8988T (cell line): ENCODE measurements around the gene USP10.

Experiments used
- DNase-seq: peaks from one replicate; pipeline ENCODE4 v3.0.0; 2011

The USP10 gene

DNA sequence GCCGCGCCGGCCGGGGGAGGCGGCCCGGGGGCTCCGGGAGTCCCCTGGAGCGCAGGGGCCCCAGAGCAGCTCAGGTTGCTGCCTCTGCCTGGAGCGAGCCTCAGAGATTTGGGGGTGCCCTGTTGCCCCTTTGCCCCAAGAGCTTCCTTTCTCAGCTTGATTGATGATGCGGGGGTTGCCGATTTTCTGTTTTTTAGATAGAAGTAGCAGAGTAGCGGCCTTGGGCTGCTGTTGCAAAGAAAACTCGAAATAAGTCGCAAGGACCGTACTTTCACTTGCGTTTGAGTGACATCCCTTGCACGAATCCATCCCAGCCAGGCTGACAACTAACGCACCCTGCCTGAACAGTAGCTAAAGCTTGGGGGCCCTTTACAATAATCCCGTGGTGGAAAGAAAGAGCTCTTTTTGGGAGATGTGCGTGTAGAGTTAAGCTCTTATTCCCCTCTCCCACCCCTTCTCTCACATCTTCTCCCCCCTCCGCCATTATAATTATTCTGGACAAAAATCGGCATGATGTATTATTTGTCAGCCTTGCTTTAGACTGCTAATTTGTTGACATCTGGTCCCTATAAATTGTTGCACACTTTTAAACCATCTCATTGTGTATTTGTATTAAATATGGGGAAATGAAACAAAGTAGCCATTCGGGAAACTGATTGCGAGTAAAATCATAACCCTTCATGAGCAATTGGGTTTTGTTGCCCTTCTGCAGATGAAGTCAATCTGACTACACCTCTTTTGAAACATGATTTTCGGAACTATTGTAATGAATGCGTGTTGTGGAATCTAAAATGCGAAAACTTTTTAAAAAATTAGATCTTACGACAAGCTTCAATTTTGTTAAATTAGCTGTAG, 873 bp downstream of the USP10 start:
- no peak for DNase-seq

DNA sequence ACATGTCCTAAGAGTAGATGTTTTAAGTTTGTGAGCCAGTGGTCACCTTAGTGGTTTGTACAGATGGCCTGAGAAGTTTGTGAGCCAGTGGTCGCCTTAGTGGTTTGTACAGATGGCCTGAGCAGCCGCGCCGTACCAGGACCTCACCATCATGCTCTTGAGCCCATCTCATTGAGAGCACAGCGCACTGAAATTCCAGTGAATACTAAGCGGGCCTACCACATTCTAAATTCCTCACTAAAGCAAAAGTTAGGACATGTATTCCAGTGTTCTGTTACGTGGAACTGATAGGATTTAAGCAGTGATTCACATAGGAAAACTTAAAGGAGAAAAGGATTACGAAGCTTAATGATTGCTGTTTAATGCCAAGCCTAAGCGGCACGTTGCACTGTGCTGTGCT, 3.9 kb downstream of the USP10 start:
- no peak for DNase-seq

DNA sequence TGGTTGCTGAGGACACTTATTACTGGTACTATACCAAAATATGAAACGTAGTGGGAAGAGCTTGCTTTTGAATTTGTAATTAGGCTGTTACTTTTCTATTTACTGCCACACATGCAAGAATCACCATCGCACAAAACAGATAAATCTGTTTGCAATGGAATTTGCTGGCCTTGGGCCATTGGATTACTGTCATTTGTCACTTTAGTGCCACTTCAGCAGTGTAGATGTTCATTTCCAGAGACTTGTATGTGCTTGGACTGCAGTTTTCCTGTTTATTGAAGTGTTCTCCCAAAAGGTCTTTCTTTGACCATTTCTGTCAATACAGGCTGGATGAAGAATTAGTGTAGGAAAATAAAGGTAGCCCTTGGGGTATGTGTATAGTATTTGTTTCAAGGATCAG, 4.5 kb downstream of the USP10 start:
- DNase-seq = no peak

DNA sequence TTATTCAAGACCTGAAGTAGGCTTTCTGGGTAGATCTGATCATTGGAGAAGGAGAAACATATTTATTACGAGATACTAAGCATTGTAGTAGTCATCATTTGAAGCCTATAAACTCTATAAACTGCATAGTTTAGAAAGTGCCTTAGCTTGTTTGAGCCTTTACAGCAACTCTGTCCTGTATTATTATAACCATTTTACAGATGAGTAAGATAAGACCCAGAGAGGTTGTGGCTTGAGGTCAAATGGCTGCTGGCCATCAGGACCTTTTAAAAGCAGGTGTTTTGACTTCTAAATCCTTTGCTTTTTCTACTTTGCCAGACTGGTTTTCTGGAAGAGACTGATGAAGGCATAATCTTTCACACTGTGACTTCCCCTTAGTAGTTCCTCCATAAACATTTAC, 7.1 kb downstream of the USP10 start:
- DNase-seq = no peak

DNA sequence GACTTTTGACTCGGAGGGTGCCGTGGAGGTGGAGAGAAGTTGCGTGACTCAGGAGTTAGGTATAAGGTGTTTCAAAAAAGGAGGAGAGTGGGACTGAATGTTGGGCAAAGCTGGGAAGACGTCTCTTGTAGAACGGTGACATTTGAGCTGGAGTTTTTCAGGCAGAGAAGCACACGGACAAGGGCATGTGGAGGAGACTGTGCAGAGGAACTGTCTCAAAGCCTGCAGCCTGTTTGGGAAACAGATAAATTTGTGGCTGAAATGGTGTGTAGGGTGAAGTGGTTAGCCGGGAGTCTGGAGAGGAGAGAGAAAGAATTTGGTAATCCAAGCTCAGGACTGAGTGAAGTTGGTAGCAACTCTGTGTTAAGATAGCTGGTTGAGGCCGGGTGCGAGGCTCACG, 9.8 kb downstream of the USP10 start:
- no peak for DNase-seq

DNA sequence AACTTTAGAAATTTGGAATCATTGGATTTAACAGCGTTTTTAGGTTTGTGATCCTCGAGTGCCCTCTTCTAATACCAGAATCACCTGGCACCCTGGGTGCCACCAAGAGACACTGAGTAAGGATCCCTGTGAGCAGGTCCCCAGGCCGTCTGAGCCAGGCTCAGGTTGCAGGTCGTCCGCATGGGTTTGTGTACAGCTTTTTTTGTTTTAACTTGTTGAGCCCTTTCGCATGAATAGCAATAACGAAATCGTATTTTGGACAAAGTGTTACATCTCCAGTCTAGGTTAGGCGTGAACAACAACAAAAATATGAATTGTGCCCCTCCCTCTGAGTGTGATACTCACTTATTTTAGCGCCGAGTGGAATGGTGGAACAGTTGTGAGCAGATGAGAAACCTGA, 10.9 kb downstream of the USP10 start:
- no peak for DNase-seq

DNA sequence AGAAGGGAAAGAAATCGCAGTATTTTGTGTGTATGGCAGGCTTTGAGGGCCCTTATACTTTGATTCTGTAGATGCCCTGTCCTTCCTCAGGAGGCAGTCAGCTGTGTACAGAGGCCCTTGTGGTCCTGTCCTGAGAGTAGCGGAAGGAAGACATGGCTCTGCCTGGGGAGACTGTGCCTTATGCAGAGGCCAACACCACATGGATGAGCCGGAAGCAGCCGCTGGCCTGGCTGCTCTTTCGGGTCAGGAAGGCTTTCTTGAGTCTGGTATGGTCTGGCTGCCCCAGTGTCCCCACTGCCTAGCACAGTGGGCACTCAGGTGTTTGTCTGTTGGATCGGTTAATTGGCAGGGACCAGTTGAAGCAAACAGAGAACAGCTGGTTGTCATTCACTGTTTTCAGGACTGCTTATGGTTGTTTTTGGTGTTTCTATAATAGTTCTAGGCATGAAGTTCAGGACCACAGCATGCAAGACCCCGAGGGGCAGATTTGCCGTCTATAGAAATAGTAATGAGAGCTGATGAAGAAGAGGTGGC, 12.4 kb downstream of the USP10 start:
- no peak for DNase-seq

DNA sequence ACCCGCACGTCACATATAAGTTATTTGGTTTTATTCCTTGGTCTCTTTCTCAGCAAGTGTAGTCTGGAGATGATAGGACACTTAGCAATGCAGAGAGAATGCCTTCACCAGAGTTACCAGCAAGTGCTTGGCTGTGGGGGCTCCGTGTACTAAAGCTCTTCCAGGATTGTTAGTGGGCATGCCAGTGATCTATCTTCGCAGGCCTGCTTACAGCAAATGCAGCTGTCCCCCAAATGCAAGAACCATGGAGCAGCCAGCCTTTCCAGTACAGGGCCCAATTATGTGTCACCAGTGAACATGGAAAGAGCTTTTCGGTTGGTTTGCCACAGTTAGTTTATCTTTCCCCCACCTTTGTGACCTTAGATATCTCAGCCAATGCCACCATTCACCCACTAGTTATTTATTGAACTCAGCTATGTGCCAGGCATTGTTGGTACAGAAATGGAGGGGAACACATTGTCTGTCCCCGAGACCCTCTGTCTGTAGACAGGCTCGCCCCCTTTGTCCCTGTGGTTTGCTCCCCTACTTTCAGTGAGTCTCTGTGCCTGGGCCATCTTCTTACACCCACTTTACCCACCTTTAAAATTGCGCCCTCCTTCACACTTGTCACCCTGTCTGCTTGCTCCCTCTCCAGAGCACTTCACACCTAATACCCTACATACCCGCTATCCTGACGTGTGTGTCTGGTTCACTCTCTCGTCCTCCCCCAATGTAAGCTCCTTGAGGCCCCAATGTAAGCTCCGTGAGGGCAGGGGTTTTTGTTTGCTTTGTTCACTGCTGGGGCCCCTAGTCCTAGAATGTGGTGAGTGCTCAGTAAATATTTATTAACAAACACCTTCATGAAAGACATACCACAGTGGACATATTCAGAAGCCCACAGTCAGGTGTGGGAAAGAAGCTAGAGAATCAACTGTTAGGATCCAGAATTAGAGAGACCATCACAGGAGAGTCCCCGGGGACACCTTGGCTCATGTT, 13.3 kb downstream of the USP10 start:
- DNase-seq = no peak

DNA sequence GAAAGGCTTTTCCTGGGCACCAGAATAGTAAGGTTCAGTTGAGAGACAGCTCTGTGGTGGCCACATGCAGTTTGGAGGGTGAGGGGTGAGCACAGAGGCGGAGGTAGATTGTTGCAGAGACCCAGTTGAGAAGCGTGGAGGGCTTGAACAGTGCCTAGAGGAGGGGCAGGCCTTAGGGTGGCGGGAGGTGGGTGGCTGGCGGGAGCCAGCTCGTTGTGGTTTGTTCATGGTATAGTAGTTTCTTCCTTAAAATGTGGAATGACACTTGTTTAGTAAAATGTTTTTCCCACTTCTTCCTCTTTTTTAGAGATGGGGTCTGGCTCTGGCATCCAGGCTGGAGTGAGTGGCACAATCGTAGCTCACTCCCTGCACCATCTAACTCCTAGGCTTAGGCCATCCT, 14.2 kb downstream of the USP10 start:
- no peak for DNase-seq

DNA sequence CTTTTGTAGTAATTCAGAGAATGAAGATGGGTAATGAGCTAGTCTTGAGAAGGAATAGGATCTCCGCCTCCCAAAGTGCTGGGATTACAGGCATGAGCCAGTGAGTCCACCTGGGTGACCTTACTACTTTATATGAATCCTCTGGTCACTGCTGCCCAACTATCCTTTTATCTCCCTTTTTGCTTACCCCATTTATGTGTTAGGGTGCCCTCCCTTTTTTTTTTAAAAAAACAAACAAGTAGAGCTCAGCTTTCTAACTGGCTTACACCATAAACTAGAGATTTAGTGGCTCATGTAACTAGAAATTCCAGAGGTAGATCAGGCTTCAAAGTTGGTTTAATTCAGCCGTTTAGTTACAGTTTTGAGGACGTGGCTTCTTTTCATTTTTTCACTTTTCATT, 15.6 kb downstream of the USP10 start:
- no peak for DNase-seq

DNA sequence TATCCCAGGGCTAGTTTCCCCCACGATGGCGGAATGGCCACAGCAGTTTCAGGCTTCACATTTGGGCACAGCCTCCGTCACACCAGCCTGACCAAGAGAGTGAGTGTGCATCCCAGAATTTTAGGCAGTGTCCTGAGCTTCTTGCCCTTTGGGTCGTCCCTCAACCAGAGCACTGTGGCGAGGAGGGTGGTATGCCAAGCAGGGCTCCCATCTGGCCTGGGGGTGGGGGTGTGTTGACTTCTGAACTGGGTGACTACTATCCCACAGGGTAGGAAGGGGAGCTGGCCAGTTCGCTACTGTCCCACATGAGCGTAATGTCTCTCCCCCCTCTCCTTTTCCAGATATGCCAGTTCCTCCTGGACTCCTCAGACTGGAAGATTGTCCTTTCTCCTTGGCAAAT, 16.1 kb downstream of the USP10 start:
- no peak for DNase-seq

DNA sequence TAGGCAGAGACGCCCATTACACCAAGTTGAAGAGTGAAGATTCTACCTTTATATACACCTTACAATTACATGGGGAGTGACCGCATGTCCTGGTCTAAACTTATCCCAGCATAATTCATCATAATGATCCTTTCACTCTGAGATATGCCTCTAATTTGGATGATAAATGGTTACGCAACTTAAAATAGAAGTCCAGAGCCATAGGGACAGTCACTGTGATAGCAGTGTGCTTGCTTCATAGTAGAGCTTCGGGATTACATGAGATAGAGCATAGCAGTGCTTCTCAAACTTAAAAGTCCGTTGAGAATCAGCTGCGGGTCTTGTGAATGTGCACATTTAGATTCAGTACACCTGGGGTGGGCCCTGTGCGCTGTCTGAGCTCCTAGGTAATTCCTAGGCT, 16.9 kb downstream of the USP10 start:
- no peak for DNase-seq

DNA sequence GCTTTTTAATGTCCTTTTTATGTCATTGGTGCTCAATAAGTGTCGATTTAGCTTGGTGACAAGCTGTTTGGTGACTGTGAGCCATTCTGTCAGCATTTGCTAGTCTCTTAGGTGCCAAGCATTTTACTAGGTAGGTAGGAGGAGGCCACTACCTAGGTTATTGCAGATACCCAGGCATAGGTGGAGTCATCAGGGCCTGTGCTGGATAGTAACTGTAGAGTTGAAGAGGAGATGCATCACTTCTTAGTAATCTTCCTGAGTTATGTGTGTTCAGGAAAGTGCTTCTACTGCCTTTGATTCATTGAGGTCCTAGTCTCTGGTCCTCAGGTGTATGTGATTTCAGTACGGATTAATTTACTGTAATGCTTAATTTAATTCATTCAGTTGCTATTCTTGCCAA, 17.7 kb downstream of the USP10 start:
- DNase-seq = no peak

DNA sequence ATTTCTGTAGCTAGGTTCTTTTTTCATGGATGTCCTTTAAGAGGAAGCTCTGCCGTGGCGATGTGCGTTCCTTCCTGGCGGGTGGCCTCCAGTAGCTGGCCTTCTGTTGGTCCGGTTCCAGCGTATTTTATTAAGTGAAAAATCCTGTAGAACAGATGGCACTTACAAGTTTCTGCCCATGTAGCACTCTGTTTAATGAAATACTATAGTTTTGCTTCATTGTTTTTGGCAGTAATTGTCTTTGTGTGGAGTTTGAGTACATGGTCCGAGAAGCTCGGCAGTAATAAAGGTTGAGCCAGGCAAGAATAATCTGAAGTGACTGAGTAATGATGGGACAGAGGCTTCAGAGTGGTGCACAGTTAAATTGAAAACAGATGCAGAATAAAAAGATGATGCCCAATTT, 20.4 kb downstream of the USP10 start:
- DNase-seq = no peak

DNA sequence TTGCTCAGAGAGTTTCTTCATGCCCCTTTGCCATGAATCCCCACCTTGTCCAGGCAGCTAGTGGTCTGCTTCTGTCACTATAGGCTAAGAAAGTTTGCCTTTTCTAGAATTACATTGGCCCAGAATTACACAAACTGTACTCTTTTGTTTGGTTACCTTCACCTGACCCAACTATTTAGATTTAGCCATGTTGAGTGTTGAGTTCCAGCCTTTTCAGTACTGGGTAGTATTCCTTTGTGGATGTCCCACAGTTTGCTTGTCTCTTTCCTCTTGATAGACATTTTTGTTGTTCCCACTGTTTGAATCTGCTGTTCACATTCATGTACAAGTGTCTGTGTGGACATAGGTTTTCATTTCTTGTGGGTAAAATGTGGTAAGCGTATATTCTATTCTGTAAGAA, 22.3 kb downstream of the USP10 start:
- DNase-seq = no peak

DNA sequence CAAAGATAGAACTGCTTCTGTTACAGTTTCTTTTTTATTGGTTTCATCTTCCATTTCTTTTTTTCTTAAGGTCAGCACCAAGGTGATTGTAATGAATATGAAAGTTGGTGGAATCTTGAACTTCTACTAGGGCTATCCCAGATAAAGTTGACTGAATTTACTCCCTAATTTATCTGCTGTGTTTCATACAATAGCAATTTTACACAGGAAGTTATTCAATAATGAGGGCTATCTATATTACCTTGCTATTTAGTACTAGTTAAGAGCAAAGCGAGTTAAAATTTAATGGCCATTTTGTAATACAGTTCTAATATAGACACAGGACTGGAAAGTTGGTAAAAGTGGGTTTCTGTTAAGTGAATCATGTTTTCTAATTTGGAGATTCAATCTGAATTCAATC, 24.1 kb downstream of the USP10 start:
- DNase-seq = no peak

DNA sequence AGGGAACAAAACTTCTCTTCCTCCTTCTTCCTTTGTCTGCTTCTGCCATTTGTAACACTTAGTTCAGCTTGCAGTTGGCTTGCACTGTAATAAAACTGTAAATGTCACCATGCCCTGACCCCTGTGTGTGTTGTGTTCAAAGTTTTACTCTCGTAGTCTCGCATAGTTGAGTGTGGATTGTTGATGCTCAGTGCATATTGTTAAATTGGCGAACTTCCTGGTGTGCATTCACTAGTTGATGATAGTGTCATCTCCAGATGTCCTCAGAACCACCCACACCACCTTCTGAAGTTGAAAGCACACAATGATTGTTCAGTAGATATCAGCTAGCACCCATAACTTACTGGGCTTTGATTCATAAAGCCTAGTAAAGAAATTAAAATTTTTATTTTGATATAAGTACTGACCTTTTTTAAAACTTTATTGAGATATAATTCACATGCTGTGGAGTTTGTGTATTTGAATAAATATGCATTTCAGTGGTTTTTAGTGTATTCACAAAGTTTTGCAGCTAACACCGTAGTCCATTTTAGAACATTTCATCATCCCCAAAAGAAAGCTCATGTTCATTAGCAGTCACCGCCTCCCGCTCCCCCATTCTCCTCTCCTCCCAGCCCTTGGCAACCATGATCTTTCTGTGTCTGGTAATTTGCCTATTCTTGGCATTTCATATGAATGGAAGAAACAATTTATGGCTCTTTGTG, 25.0 kb downstream of the USP10 start:
- no peak for DNase-seq

DNA sequence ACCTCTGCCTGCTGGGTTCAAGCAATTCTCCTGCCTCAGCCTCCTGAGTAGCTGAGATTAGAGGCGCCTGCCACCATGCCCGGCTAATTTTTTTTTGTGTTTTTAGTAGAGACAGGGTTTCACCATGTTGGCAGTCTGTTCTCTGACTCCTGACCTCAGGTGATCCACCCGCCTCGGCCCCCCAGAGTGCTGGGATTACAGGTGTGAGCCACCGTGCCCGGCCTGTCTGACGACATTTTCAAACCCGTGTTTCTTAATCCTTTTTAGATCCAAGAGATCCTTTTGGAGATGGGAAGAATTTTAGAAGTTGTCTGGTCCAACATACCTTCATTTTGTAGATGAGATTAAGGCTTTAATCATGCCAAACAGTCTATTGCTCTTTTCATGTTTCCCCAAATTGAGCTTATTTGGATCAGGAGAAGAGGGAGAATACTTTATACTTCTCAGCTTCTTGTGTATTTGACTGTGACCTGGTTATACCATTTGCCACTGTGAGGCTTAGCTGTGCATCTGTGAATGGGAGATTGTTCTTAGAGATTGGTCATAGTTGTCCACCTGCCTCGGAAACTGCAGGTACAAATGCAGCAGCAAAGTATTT, 25.8 kb downstream of the USP10 start:
- no peak for DNase-seq

DNA sequence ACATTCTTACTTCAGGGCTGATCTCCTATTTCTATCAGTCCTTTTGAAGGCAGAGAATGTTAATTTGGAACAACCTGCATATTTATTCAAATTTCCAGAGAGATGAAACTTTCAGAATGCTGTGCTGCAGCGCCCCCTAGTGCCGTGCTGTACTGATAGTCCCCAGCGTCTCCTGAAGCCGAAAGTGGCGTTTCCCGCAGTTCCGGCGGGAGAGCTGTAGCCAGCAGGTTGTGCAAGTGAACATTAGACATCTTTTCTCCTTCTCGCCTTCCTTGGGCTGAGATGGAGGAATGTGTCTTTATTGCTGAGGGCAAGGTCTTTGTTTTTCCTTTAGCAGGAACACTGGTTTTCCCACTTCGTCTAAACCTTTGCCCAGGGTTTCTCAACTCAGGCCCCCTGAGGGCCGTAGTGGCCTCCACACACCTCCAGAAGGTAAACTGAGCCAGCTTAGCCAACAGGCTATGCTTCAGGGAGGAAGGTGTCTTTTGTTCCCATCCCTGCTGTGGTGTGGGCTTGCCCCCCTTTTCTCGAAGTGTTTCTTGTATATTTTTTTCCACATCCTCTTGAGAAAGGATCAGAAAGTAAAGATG, 26.4 kb downstream of the USP10 start:
- DNase-seq = no peak

DNA sequence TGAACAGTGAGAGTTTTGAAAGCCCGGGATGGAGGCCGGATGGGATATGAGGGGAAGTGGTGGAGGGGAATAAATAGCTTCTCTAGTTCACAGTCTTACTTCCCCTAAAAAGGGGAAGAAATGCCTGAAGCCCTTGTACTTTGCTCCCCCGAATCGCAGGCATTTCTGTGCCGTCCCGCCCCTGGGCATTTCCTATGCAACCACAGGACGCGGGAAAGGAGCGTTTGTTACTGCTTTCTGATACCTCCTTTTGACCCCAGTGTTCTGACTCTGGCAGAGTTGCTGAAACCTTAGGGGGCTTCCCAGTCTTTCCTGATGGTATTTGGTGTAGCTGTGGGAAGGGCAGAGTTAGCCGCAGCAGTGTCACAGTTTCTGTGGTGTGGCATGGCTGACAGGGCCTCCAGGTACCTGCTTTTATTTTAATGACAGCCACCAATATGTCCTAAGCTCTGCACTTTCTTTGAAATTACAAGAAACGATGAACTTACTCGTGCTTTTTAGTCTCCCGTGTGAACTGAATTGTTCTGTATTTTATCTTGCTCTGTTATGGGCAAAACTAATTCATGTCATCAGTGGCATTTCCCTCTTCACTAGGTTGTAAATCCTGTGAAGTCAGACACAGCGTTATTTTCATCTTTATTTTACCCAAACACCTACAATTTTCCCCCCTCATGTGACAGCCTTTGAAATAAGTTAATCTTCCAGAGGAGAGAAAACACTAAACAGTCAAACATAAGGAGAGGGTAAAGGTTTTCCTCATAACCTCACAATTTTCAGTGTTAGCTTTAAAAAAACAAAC, 27.1 kb downstream of the USP10 start:
- DNase-seq = no peak

DNA sequence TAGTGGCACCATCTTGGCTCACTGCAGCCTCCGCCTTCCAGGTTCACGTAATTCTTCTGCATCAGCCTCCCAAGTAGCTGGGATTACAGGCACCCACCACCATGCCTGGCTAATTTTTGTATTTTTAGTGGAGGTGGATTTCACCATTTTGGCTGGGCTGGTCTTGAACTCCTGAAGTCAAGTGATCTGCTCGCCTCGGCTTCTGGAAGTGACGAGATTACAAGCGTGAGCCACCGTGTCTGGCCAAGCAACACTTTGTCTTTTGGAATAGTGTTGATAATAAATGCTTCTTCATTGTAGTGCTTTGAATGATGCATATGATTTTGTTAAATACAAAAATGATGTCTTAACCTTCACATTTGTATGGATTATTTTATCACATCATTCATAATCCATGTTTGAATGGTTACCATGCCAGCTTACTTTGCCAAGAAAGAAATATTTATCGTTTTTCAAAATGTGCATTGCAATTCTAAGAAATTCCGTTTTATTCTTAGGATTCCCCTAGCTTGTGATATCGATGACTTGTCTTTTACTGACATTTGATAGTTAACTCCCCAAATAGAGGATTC, 29.1 kb downstream of the USP10 start:
- no peak for DNase-seq
